ENCODE data around the gene SLC7A14.

- no peak for TF ChIP-seq CTCF (IDR thresholded peaks at IDR 0.05)
- TF ChIP-seq POLR2A (IDR thresholded peaks at IDR 0.05), result no peak
- no peak for TF ChIP-seq EP300 (IDR thresholded peaks at IDR 0.05)
These were observed 157.8 kb downstream of the SLC7A14 start for GRCh38 chr3:170428095-170428494.

All from tibial nerve (tissue), 4 donors.